HG02973 (cell line): ENCODE results near the gene ZMAT5.

Experiments used
- ATAC-seq: cut with Tn5 transposase; IDR thresholded peaks from one replicate; pipeline ENCODE4 v1.9.1; 2021; ENCODE audit warnings: moderate library complexity; ENCODE audit not compliant: unreplicated experiment

Gene ZMAT5

GRCh38 chr22:29710922-29711593, 55.7 kb downstream of the ZMAT5 start:
- no peak for ATAC-seq

DNA sequence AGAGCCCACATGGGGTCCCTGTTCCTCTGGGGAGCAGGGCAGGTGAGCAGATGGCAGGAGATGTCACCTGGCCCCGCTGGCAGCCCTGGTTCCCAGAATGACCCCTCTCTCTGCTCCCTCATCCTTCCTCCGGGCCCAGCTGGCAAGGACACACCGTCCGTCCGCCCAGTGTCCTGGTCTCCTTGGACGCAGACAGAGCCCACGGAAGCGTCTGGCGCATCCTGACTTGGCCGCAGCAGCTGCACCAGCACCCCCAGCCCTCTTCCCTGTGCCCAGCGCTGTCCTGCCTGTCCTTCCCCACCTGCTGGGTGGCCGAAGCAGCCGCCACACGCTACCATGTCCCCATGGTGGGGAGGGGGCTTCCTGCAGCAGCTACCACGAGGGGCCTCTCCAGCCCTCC, 56.6 kb downstream of the ZMAT5 start:
- ATAC-seq: no peak

DNA sequence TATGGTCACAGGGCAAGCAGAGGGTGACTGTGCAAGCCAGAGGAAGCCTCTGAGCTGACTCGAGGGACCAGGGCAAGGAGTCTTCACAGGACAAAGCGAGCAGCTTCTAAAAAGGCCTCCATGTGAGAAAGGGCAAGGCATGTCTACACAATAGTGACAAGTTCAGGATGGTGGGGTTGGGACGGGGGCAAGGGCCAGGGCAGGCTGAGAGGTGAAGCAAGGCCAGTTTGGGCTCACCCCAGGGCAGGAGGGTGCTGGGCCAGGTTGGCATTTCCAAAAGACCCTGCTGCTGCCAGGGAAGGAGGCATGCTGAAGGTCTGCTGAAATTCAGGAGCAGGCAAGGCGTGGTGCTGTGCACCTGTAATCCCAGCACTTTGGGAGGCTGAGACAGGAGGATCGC, 59.3 kb downstream of the ZMAT5 start:
- no peak for ATAC-seq

- no peak for ATAC-seq
Observed at GRCh38 chr22:29707010-29707409, 59.8 kb downstream of the ZMAT5 start.

- ATAC-seq: no peak
Observed at GRCh38 chr22:29706486-29706885, 60.3 kb downstream of the ZMAT5 start.

DNA sequence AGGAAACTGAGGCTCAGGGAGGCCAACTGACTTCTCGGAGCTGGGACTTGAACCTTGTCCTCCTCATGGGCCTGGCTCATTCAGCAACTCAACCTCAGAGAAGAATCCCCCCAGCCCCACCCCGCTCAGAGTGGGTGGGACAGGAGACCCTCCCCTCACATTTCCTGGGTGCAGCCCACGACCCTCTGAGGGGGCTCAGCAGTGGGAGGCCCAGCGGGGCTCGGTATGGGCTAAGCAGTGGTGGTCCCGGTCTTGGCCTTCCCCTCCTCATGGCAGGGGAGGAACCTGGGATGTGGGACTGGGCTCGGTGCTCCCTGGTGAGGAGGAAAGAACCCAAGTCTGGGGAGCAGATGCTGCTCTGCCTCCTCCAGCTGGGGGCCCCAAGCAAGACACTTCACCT, 61.2 kb downstream of the ZMAT5 start:
- ATAC-seq: no peak

DNA sequence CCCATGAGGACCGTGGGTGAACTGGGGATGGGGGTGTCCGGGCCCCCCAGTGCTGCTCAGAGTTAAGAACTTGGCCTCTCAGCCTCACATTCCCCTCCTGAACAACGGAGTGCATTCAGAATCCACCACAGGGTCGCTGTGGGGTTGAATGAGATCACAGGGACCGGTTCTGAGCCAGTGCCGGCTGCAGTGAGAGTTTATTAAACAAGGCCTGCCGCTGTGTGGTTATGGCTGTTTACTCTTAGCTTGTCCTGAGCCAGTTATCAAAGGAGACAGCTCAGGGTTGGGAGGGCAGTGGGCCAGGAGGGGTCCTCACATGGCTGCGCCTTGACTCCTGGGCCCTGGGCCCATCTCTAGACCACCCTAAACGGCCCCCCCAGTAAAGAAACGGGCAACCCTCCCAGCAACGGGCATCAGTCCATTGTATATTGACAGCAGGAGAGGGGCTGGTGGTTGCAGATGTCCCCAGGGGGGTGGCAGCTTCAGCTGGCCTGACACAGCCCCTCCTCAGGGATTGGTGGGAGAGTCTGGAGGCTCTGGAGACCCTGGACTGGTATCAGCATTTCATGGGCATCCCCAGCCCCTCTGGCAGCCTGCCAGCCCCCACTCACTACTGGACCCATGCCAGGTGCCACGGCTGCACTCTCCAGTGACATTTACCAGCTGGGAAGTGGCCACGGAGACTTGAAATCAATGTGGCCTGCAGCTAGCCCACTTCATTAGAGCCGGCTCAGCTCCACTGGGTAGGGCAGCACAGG, 62.1 kb downstream of the ZMAT5 start:
- ATAC-seq: no peak

GRCh38 chr22:29703569-29704195, 63.1 kb downstream of the ZMAT5 start:
- no peak for ATAC-seq

DNA sequence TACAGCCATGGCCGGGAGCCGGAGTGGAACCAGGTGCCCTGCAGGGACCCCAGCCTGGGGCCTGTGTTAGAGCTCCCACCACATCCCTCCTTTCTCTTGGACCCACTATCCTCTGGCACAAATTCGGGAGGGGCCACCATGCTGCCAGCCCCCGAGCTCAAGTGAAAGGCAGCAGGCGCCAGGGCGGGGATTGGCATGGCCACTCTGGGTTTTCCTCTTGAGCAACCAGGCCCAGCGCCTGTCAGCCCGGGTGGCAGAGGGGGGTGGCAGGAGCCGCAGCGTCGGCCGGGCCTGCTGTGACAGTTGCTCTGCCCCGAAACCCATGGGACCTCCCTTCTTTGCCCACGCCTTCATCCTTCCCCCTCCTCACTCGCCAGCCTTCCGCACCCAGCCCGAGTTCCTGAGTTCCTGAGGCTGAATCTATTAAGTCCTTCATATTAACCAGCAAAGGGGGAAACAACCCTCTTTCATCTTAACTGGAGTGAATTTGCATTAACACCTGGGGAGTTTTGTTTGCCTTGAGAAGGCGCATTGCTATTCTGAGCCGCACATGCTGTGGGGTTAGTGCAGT, 63.8 kb downstream of the ZMAT5 start:
- ATAC-seq: no peak

- no peak for ATAC-seq
Observed at GRCh38 chr22:29702000-29702930, 64.5 kb downstream of the ZMAT5 start.

DNA sequence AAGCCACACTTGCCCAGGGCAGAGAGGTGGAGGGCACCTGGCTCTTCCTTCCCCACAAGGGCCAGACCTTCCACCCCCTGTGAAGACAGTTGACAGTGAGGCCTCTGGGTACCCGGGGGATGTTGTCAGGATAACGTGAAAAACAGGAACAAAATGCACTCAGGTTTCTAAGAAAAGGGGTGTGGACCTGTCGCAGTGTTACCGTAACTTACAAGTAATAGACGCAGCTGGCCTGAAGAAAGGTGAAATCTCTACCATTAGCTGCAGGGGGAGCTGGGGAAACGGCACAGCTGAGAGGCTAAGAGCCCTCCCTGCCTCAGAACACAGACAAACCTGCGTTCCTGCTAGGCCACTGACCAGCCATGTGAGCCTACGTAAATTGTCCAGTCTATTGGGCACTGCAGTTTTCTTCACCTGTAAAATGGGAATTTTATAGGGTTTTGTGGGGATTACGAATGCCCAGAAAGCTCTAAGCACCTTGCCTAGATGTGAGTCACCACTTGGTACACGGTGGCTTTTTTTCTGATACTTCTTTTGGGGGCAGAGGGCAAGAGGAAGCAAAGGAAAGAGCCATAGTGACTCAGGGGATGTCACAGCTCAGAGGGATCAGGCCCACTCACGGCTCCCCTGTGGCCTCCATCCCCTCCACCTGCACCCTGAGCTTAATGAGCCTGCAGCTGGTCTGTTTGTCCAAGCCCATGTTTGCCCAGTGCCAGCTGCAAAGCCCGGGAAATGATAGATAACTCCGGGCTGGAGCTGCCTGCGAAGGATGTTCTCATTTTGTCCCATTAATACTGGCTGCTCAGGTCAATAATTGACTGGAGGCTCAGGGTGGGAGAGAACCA, 65.4 kb downstream of the ZMAT5 start:
- ATAC-seq: no peak

GRCh38 chr22:29700900-29701154, 66.0 kb downstream of the ZMAT5 start:
- ATAC-seq: no peak

- ATAC-seq: no peak
Observed at GRCh38 chr22:29700206-29700899, 66.5 kb downstream of the ZMAT5 start.

DNA sequence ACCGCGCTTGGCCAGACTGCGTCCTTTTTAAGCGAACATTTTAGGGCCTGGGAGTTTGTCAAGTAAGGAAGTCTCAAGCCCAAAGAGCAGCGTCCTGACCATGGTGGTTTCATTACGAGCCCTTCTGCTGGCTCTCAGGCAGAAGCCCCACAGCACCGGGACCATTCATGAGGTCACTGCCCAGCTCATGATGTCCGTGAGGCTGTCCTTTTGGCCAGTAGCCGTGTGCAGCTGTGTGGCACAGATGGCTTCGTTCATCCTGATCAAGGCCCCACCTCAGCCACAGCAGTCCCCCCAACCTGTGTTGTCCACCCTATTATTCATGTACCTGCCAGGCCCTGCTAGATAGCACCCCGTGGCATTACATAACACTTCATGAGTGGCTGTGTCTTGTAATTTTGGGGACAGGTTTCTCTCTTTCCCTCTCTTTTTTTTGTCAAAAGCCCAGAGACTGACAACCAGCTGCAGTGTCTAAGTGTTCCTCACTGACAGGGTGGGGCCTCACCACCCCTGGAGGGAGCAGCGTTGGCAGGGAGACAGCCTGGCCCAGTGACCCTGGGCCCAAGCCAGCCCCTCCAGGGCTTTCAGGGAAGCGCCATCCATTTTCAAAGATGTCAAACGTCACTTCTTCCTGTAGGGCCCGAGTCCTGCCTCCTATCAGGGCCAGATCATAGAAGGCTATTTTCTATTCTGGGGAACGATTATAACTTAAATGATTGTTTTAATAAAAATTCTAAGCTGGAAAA, 68.8 kb downstream of the ZMAT5 start:
- ATAC-seq: no peak

DNA sequence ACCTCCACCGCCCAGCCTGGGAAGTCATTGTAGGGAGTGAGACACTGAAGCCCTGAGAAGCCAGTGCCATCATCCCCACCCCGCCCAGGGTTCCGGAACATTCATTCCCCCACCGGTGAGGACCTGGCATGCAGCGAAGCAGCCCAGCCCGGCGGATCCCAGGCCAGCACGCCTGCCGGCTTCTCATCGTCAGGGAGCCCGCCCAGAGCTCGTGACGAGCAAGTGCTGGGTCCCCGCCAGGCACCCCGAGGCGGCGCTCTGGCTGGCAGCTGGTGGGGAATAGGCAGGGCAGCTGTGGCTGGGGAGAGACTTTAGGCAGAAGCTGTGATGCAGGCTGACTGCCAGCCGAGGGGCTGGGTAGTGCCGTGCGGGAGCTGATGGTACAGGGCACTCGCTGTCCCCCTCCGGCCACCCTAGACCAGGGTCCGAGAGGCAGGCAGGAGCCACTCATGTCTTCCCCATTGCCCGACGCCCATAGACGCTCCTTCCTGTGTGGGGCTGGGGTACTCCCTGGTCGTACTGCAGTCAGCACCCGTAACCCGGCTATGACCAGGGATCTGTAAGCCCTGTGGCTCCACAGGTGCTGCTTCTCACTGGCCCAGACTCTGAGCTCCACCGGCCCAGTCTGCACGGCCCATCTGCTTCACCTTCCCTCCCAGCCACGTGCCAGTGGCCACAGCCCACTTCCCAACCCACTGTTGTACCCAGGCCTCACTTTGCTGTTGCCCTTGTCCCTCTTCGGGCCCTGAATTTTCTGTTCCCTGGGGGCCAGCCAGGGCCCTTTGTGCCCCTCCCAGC, 71.5 kb downstream of the ZMAT5 start:
- ATAC-seq: no peak

DNA sequence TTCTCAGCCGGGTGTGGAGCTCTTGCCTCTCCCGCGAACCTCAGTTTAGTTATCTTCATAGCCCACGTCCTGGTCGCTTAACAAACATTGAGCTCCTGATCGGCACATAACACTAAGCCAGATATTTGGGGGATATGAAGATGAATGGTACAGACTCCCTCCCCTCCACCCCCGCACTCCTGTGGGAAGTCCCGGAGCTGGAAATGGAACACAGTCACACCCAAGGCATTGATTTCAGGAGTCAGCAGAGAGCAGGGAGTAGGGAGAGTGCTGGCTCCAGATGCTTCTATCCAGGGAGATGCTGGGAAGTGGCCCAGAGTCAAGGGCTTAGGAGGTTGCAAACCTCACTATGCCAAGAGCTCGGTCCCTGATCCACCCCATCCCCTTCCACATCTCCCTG, 73.1 kb downstream of the ZMAT5 start:
- no peak for ATAC-seq

DNA sequence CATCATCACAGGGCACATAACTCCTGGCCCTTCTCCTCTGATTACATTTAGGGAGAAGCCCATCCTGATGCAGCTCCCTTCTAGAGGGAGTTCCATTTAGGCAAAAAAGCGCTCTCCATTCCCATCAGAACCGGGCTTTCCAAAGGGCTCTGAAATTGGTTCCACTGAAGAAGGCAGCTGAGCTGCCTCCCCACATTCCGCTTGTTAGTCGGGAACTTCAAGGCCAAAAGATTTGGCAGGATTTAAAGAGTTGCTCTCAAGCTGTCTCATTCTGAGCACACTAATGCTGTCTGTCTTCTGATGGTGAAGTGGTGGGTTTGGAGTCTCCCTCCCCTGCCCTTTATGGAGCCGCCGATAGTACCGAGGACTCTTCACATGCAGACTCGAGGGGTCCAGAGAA, 73.6 kb downstream of the ZMAT5 start:
- no peak for ATAC-seq

- ATAC-seq: no peak
Observed at GRCh38 chr22:29692327-29692640, 74.5 kb downstream of the ZMAT5 start.
